COLO668 (cell line): ENCODE measurements around the gene EMX2.
A peak's percentile ranks its signal among the peaks of the same experiment; 100 is the strongest.

Source experiments
- DNase-seq: peaks from one replicate; lab custom pipeline; 2025; ENCODE audit not compliant: unreplicated experiment; lab: John Stamatoyannopoulos, UW

The EMX2 gene

DNA sequence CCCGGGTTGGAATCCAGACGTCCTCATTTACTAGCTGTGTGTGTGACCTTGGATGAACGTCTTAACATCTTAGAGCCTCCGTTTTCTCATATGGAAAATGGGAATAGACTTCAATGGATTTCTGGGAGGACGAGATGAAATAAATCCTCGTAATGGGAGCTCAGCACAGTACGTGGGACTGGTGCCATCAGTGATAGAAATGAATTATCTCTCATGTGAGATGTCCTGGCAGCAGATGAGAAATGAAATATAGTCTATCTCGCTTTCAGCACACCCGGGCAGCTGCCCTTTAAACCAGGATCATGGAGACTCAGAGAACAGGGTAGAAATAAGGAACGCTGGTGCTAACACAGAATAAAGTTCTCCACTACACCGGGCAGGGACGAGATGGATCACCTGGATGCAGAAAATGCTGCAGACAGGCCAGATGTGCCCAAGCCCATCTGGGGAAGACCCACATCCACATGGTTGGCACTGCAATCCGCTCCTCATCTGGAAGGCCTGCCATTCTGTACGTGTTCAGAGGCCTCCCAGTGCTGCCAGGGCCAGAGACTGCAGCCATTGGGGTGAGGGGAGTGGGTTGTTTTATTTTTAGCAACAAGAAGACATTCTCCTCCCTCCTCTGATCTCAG lies 11.1 kb upstream of the EMX2 start:
- DNase-seq: no peak

- DNase-seq: no peak
These were observed 10.6 kb upstream of the EMX2 start for GRCh38 chr10:117532003-117532385.

GRCh38 chr10:117532451-117533107 lies 10.0 kb upstream of the EMX2 start:
- no peak for DNase-seq

- DNase-seq: no peak
These were observed 8.9 kb upstream of the EMX2 start for GRCh38 chr10:117533507-117534281.

DNA sequence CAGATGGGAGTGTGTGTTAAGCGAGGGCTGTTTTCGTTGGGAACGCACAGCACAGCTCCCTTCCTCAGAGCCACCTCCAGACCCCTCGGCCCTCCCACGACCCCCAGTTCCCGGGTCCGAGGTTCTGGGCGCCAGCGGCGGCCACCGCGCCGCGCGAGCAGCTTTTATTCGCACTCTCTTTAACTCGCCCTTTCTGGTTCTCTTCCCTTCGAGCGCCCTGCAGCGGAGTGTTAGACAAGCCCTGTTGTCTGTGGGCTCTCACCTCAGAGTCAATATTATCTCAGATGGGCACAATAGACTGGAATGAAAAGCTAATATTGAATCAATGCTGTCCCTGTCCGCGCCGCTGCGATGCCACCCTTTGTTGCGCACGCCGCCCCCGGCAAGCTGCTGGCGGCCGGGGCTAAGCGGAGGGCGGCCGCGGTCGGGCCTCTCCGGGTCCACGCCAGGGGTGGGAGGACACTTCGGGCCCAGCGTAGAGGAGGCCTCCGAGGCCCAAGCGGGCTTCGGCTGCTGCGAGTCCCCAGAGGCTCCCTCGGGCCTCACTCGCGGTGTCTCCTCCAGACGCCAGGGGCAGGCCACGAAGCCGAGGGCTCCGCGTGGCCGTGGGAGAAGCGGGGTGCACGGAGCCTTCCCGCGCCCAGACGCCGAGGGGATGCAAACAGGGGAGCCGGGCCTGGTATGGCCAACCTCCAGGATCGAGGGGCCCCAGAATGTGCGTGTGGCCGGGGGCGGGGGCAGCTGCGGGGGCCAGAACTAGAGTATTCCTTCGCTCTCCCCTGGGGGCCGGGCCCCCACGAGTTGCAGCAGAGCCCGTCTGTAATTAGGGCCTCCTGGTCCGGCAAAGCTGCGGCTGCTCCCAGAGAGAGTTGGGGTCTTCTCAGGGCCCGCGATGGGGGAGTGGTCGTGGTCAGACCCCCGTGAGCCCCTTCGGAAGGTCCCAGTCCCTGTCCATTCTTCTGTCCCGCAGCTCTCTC lies 7.9 kb upstream of the EMX2 start:
- DNase-seq: peak; percentile 70

DNA sequence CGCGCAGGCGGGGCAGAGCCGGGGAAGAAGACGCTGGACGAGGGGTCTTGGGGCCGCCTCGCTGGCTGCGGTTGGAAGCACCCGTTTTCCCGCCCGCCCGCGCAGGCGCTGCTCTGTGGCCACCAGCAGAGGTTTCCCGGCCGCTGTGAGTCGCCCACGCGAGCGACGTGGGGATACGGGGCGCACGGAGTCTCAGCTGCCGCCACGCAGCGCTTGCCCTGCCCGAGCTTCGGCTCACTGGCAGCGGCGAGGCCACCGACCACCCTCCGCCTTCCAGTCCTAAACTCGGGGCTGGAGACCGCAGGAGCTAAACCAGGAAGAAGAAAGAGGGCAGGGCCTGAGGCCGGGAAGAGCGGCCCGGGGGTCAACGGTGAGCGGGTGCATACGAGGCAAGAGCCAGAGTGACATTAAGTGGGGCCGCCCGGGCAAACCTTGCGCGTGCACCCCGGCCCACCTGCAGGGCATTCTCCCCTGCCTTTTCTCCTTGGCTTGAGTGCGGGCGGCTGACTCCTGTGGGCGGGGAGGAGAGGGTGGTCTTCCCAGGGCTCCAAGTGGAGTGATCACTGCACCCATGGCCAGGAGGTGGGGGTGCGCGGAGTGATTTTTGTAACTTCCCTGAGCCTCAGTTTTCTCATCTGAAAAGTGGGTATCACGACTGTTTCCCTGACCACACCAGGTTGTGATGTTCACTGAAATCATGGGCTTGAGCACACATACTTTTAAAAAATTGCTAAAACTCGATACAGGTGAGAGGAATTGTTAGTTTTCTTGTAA lies 7.1 kb upstream of the EMX2 start:
- peak; percentile 14 for DNase-seq

GRCh38 chr10:117536072-117536865 lies 6.3 kb upstream of the EMX2 start:
- DNase-seq: no peak

GRCh38 chr10:117536866-117537435 lies 5.6 kb upstream of the EMX2 start:
- DNase-seq: no peak

DNA sequence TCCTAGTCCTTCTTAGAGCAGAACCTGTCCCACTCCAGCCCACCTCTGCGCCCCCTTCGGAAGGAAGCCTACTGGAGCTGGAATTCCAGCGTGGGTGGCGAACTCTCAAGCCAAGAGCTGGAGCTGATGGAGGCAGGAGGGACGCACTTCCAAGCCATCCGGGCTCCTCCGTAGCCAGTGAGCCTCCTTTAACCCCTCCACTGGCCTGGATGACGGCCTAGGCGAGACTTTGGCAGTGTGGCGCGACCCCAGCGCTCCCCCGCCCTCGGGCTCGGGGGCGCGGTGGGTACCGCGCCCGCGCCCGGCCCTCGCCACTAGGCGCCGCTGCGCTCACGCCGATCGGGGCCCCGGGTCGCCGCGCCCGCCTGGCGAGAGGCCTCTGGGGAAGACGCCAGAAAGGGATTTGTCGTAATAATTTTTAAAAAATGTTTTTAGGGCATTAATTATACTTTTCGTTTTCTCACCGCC lies 5.1 kb upstream of the EMX2 start:
- DNase-seq: peak; percentile 16

DNA sequence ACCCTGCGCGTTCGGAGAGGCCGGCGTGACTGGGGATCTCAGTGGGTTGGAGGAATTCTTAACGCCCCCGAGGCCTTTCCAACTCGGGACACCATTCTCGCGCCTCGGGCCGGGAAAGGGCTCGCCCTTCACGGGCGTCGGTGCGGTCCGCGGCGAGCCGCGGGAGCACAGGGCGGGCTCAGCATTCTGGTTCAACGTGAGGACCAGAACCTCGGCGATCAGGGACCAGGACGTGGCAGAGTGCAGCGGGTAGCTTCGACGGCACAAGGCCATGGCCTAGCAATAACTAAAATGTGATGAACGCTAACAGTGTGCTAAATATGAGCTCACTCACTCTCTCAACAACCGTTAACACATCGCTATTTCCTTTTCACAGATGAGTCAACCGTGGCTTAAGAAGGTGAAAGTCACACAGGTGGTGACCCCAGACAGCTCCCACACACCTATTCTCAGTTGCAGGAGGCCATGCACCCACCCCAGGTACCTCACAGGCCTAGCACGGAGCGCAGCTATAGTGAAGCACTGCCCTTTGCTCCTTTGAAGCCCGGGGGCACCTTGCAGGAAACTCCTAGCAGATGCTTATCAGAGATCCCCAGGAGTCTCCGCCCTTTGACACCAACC lies 4.5 kb upstream of the EMX2 start:
- DNase-seq: no peak

DNA sequence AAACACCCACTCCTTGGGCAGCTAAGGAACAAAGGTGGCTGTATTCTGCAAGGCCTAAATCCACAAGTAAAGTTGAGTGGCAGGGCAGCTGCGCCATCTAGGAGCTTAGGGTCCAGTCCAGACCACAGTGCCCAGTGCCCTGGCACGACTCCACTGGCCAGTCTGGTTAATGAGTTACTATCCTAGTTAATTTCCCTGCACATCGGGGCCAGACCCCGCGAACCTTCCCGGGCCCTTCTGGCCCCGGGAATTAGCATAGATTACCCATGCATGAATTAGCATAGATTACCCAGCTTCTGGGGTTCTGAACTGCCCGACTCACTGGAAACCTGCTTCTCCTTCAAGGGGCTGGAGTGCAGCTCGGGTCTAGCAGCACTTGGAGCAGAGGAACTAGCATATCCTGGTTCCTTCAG lies 3.2 kb upstream of the EMX2 start:
- DNase-seq: no peak

DNA sequence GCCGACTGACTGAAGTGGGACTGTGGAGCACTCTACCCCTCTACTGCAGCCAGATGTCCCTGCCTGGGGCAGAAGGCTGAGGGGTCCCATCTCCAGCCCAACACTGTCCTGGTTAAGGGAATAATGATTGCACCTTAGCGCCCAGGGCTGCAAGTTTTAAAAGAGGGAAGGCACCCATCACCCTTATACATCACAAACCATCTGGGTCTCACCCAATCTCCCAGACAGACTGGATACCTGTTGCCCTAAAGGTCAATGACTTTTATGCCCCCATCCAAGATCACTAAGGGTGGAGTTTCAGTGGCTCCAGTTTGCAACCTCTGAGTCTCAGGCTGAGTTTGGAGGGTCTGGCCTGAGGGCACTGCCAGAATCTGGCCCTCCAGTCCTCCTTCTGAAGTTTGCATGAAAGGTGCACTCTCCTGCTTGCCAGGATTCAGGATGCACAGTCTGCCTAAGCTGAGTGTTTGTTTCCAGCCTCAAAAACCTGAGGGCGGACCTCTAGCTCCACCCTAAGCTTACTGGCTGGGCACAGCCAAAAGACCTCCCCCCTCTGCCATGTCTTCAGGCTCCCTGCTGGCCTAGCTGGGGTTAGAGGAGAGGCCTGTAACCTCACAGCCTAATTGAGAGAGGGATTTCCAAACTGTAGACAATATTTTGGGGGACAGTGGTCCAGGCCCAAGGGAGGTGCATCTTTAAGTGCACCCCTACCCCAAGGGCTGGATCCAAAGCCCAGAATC lies 2.5 kb upstream of the EMX2 start:
- DNase-seq: no peak

- DNase-seq: no peak
These were observed 1.7 kb upstream of the EMX2 start for GRCh38 chr10:117540640-117541404.

DNA sequence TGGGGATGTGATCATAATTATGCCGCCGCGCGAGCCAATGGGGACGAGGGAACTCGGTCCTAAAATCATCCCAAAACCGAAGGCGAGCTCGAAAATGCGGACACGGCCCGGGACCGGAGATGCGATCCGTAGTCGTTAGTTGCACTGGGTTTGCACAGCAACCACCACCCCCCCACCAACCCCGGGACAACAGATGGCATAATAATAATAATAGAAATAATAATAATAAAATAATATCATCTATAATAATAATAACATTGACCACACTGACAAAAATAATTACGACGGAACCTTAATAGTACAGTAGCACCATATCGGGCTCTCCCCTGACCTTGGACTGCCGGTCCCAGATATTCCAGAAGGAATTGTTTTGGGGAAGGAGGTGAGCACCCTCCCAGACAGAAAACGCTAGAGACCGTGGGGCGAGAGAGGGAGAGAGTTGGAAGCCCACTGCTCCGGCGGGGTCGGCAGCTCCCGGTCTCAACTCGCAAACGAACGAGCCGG lies 1.1 kb upstream of the EMX2 start:
- no peak for DNase-seq

GRCh38 chr10:117541909-117542705 lies 439 bp upstream of the EMX2 start:
- DNase-seq: no peak
